Right lobe of liver (tissue), 4 donors: ENCODE measurements around the gene EXOC2.

ENCODE experiments used
- POLR2A ChIP-seq: fragments of 450-650 bp; IDR thresholded peaks from one replicate; pipeline ENCODE4 v1.6.1; 2017; ENCODE audit warnings: antibody characterized with exemption, mild to moderate bottlenecking
- TF ChIP-seq, protein P1 (sequence below), 4 donors: fragments of 200-600 bp in 3 of 4; fragments of 450-650 bp in 1 of 4; IDR thresholded peaks; one replicate each; pipeline versions ENCODE4 v1.5.1 to v1.8.0; 2016 to 2022; ENCODE audit warnings: antibody characterized with exemption in 4 of 4, mild to moderate bottlenecking in 2 of 4
- donor health status: DM: no; HTN: no; CAD: no.
- donor health status: DM: no; HTN: no; CAD: no.
- donor health status: DM: no; HTN: yes; CAD: no.

DNA sequence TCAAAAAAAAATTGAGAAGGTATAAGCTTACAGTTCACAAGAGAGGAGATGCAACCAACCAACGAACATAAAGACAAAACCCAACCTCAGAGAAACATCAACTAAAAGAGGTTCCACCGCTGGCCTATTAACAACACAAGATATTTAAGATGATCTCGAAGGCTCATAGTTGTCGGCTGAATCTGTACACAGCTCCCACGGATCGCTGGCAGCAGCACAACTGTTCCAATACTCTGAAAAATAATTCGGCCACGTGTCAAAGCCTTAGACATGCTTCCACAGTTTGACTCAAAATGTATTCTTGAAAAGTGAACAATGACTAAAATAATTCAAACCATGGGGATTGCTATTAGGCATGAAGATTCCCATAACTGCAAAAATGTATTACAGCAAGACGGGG lies 13.7 kb downstream of the EXOC2 start:
- TF ChIP-seq, protein P1, sequence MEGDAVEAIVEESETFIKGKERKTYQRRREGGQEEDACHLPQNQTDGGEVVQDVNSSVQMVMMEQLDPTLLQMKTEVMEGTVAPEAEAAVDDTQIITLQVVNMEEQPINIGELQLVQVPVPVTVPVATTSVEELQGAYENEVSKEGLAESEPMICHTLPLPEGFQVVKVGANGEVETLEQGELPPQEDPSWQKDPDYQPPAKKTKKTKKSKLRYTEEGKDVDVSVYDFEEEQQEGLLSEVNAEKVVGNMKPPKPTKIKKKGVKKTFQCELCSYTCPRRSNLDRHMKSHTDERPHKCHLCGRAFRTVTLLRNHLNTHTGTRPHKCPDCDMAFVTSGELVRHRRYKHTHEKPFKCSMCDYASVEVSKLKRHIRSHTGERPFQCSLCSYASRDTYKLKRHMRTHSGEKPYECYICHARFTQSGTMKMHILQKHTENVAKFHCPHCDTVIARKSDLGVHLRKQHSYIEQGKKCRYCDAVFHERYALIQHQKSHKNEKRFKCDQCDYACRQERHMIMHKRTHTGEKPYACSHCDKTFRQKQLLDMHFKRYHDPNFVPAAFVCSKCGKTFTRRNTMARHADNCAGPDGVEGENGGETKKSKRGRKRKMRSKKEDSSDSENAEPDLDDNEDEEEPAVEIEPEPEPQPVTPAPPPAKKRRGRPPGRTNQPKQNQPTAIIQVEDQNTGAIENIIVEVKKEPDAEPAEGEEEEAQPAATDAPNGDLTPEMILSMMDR (IDR thresholded peaks at IDR 0.05) = no peak
- no peak for TF ChIP-seq POLR2A
